Posterior cingulate gyrus (tissue), 11 donors: ENCODE data around the gene CER1.

Experiments
- DNase-seq, 10 donors: peaks; one replicate each; pipeline versions ENCODE4 v3.0.0 to v3.0.0-alpha.2; 2020 to 2021; ENCODE audit warnings: mixed read lengths in 3 of 10
- intact Hi-C: fragments of 100-400 bp; cut with DNase I; formaldehyde crosslinking; loops from one replicate; pipeline ENCODE4 v1.15.1; 2023

CER1 gene

GRCh38 chr9:14670718-14671117 is 51.8 kb downstream of the CER1 start:
- no peak for DNase-seq
- intact Hi-C loops, result no loop called here
